BE2C (cell line): ENCODE data around the gene SHTN1.

Source experiments
- DNase-seq: peaks from one replicate; pipeline ENCODE4 v3.0.0-alpha.2; 2020
- H3K27me3 ChIP-seq: fragments of 250-450 bp; sonication (Bioruptor Pico); 2 replicates; pipeline ENCODE4 v1.5.1; 2020; ENCODE audit warnings: mild to moderate bottlenecking
- H3K36me3 ChIP-seq: fragments of 250-450 bp; sonication (Bioruptor Pico); 2 replicates; pipeline ENCODE4 v1.5.1; 2020; ENCODE audit warnings: mild to moderate bottlenecking
- H3K4me1 ChIP-seq: fragments of 250-450 bp; sonication (Bioruptor Pico); 2 replicates; pipeline ENCODE4 v1.5.1; 2020
- H3K4me3 ChIP-seq: 2 replicates; pipeline ENCODE4 v1.5.1; 2011; ENCODE audit warnings: low read depth, low read length
- H3K9me3 ChIP-seq: fragments of 250-450 bp; sonication (Bioruptor Pico); 2 replicates; pipeline ENCODE4 v1.5.1; 2020
- TF ChIP-seq, protein P1 (sequence below): IDR thresholded peaks from 2 replicates; pipeline ENCODE4 v1.5.1; 2012; ENCODE audit warnings: mild to moderate bottlenecking, low read depth, low read length

SHTN1 gene

GRCh38 chr10:116947841-116948529 lies 57.0 kb downstream of the SHTN1 start:
- TF ChIP-seq, protein P1, sequence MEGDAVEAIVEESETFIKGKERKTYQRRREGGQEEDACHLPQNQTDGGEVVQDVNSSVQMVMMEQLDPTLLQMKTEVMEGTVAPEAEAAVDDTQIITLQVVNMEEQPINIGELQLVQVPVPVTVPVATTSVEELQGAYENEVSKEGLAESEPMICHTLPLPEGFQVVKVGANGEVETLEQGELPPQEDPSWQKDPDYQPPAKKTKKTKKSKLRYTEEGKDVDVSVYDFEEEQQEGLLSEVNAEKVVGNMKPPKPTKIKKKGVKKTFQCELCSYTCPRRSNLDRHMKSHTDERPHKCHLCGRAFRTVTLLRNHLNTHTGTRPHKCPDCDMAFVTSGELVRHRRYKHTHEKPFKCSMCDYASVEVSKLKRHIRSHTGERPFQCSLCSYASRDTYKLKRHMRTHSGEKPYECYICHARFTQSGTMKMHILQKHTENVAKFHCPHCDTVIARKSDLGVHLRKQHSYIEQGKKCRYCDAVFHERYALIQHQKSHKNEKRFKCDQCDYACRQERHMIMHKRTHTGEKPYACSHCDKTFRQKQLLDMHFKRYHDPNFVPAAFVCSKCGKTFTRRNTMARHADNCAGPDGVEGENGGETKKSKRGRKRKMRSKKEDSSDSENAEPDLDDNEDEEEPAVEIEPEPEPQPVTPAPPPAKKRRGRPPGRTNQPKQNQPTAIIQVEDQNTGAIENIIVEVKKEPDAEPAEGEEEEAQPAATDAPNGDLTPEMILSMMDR: no peak
- H3K9me3 ChIP-seq: no peaks in the 10 kb centered on the region
- no peak overlapping the region for H3K4me3 ChIP-seq
- DNase-seq: no peak
- H3K36me3 ChIP-seq: no peaks in the 10 kb centered on the region
- H3K27me3 ChIP-seq: no peaks in the 10 kb centered on the region
- H3K4me1 ChIP-seq: no peaks in the 10 kb centered on the region

DNA sequence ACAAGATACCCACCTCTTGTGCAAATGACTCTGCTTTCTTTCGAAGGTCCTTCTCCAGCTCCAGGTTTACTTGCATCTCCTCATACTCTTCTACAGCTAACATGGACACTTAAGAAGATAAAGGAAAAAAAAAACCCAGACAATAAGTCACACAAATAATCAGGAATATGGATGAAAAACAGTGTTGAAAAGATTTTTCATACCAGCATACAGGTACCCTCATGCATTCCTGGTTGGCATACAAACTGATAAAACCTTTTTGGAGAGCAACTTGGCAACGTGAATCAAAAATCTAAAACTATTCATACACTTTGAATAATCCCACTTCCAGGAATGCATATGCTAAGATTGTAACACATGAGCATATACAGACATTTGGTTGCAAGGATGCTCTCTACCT lies 60.1 kb downstream of the SHTN1 start:
- no peak for DNase-seq
- Histone ChIP-seq H3K4me3 (no peak overlapping the region), H3K4me1 (no peaks in the 10 kb centered on the region), H3K36me3 (no peaks in the 10 kb centered on the region), H3K9me3 (no peaks in the 10 kb centered on the region), H3K27me3 (no peaks in the 10 kb centered on the region)
- TF ChIP-seq, protein P1: no peak

- Histone ChIP-seq H3K4me3 (no peak overlapping the region), H3K36me3 (no peaks in the 10 kb centered on the region), H3K4me1 (no peaks in the 10 kb centered on the region), H3K27me3 (no peaks in the 10 kb centered on the region), H3K9me3 (no peaks in the 10 kb centered on the region)
- DNase-seq: no peak
- TF ChIP-seq, protein P1: no peak
These were observed 73.2 kb downstream of the SHTN1 start for GRCh38 chr10:116931806-116932205.

- no peak overlapping the region for H3K4me3 ChIP-seq
- no peaks in the 10 kb centered on the region for H3K9me3 ChIP-seq
- no peak for DNase-seq
- TF ChIP-seq, protein P1: no peak
- H3K27me3 ChIP-seq: no peaks in the 10 kb centered on the region
- no peaks in the 10 kb centered on the region for H3K4me1 ChIP-seq
- H3K36me3 ChIP-seq: no peaks in the 10 kb centered on the region
These were observed 78.6 kb downstream of the SHTN1 start for GRCh38 chr10:116926426-116926825.

GRCh38 chr10:116925056-116925455 lies 79.9 kb downstream of the SHTN1 start:
- TF ChIP-seq, protein P1: no peak
- Histone ChIP-seq H3K36me3 (no peaks in the 10 kb centered on the region), H3K4me3 (no peak overlapping the region), H3K27me3 (no peaks in the 10 kb centered on the region), H3K4me1 (no peaks in the 10 kb centered on the region), H3K9me3 (no peaks in the 10 kb centered on the region)
- DNase-seq: no peak

- TF ChIP-seq, protein P1: no peak
- Histone ChIP-seq H3K4me1 (no peaks in the 10 kb centered on the region), H3K36me3 (no peaks in the 10 kb centered on the region), H3K27me3 (no peaks in the 10 kb centered on the region), H3K4me3 (no peak overlapping the region), H3K9me3 (no peaks in the 10 kb centered on the region)
- DNase-seq: no peak
These were observed 85.3 kb downstream of the SHTN1 start for GRCh38 chr10:116919706-116920105.
